Keratinocyte (primary cell): Measurements from ENCODE around the gene PAPPA. TPM values are rescaled to one million over a fixed set of nuclear protein-coding genes. Genes with fewer than 3 reads are reported as not detected.

Experiments used
- DNase-seq: peaks from one replicate; pipeline ENCODE4 v3.0.0-alpha.2; 2011; ENCODE audit warnings: low read depth, missing footprints, low spot score
- FAIRE-seq: peaks from 2 replicates; lab custom pipeline; 2011; peaks lifted over from hg19 to GRCh38; lab: Jason Lieb, UNC
- H2AFZ ChIP-seq: 2 replicates; pipeline ENCODE4 v1.6.0; 2012; ENCODE audit warnings: low read length, control low read depth, inconsistent platforms; ENCODE audit not compliant: control insufficient read depth
- H3K27ac ChIP-seq: 2 replicates; pipeline ENCODE4 v1.5.1; 2011; ENCODE audit warnings: low read length; ENCODE audit not compliant: control insufficient read depth, insufficient read depth
- H3K27me3 ChIP-seq: 3 replicates; pipeline ENCODE4 v1.6.0; 2011; ENCODE audit warnings: low read length; ENCODE audit not compliant: control insufficient read depth, insufficient read depth; ENCODE audit errors: extremely low read depth
- H3K36me3 ChIP-seq, 2 experiments: 2 replicates in 1 of 2; 3 replicates in 1 of 2; pipeline ENCODE4 v1.5.1; 2011; ENCODE audit warnings: low read length in 2 of 2, mild to moderate bottlenecking in 1 of 2; ENCODE audit not compliant: control insufficient read depth in 2 of 2, insufficient read depth in 2 of 2; ENCODE audit errors: extremely low read depth in 1 of 2
- H3K4me1 ChIP-seq: 3 replicates; pipeline ENCODE4 v1.5.1; 2011; ENCODE audit warnings: low read length; ENCODE audit not compliant: control insufficient read depth, insufficient read depth; ENCODE audit errors: extremely low read depth
- H3K4me2 ChIP-seq: 3 replicates; pipeline ENCODE4 v1.6.0; 2011; ENCODE audit warnings: low read depth, low read length; ENCODE audit not compliant: control insufficient read depth, insufficient read depth; ENCODE audit errors: extremely low read depth
- H3K4me3 ChIP-seq, 3 experiments: fragments of 200-600 bp in 1 of 3; sonication (generic) in 1 of 3; 2 replicates in 2 of 3; 3 replicates in 1 of 3; pipeline ENCODE4 v1.5.1; 2011 to 2016; ENCODE audit warnings: low read length in 3 of 3, mild to moderate bottlenecking in 3 of 3, control low read depth in 2 of 3, inconsistent platforms in 1 of 3, low read depth in 1 of 3, mixed read lengths in 1 of 3, mixed run types in 1 of 3, moderate library complexity in 1 of 3; ENCODE audit not compliant: control insufficient read depth in 2 of 3, insufficient read depth in 2 of 3; ENCODE audit errors: extremely low read depth in 1 of 3
- H3K79me2 ChIP-seq: 2 replicates; pipeline ENCODE4 v1.6.0; 2012; ENCODE audit warnings: low read length; ENCODE audit not compliant: control insufficient read depth, insufficient read depth
- H3K9ac ChIP-seq: 3 replicates; pipeline ENCODE4 v1.6.0; 2011; ENCODE audit warnings: low read length; ENCODE audit not compliant: control insufficient read depth, insufficient read depth; ENCODE audit errors: extremely low read depth
- H3K9me1 ChIP-seq: 3 replicates; pipeline ENCODE4 v1.6.0; 2011; ENCODE audit warnings: low read length; ENCODE audit not compliant: control insufficient read depth, insufficient read depth; ENCODE audit errors: extremely low read depth
- H3K9me3 ChIP-seq: 2 replicates; pipeline ENCODE4 v1.5.1; 2012; ENCODE audit warnings: low read depth, low read length; ENCODE audit not compliant: control insufficient read depth
- H4K20me1 ChIP-seq: 3 replicates; pipeline ENCODE4 v1.6.0; 2011; ENCODE audit warnings: low read length; ENCODE audit not compliant: control insufficient read depth, insufficient read depth; ENCODE audit errors: extremely low read depth
- EZH2 ChIP-seq: IDR thresholded peaks from one replicate; pipeline ENCODE4 v1.6.1; 2012; ENCODE audit warnings: inconsistent platforms, mild to moderate bottlenecking, low read length, moderate library complexity
- dilution Hi-C: fragments of 300-500 bp; cut with MboI; formaldehyde crosslinking; loops from one replicate; pipeline ENCODE4 v1.7.0; 2020; ENCODE audit warnings: low sequenced_read_pairs; ENCODE audit not compliant: extremely low pct_ligation_motif_present
- polyA plus RNA-seq, 5 experiments: library from polyadenylated mRNA; depleted of rRNA in 3 of 5; stranded (reverse) in 3 of 5; stranded (forward) in 1 of 5; unstranded in 1 of 5; fragments of >200 nt; gene quantifications; 1 replicate in 1 of 5; 2 replicates in 3 of 5; 3 replicates in 1 of 5; pipeline versions ENCODE4 v1.2.1 to v1.2.3, GENCODE V29; 2011 to 2012; ENCODE audit warnings: missing spikeins in 2 of 5, low read depth in 1 of 5, low replicate concordance in 1 of 5
- TF ChIP-seq, protein P1 (sequence below), 3 experiments: IDR thresholded peaks in 1 of 3; conservative IDR thresholded peaks in 1 of 3; optimal IDR thresholded peaks in 1 of 3; 2 replicates in 2 of 3; 3 replicates in 1 of 3; pipeline versions ENCODE3 to v1.5.1; 2011; ENCODE audit warnings: low read length in 3 of 3, mild to moderate bottlenecking in 3 of 3, moderate library complexity in 2 of 3, control low read depth in 1 of 3, inconsistent platforms in 1 of 3; ENCODE audit not compliant: insufficient read depth in 2 of 3; ENCODE audit errors: extremely low read depth in 1 of 3

PAPPA gene
- polyA plus RNA-seq, 1 donor (not counting 4 experiments of a cell fraction or from before 2014, with no cell fraction given): 0.77 TPM

DNA sequence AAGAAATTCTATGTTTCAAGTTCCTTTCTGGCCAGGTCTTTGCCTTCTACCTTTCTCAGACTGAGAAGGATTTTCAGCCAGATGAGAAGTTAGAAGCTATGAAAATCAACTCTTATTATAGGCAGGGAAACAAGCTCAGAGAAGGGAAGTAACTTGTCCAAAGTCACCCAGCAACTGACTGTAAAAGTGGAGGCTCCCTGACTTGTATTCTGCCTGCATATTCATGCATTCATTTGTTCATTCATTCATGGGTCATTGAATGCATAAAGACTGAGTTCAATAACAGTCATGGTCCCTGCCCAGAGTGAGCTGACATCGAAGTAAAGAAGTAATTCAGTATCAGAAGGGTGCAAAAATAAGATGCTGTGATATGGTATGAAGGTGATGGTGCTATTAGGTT lies 239.6 kb downstream of the PAPPA start:
- Histone ChIP-seq H3K27ac (no peak overlapping the region), H3K9me1 (no peaks in the 10 kb centered on the region), H3K36me3 (no peaks in the 10 kb centered on the region), H3K79me2 (no peaks in the 10 kb centered on the region), H3K4me3 (no peak overlapping the region), H2AFZ (no peak overlapping the region), H3K9ac (no peak overlapping the region), H4K20me1 (no peaks in the 10 kb centered on the region), H3K4me2 (no peak overlapping the region), H3K9me3 (no peaks in the 10 kb centered on the region), H3K27me3 (no peaks in the 10 kb centered on the region), H3K4me1 (peaks cover 35% of the 10 kb centered on the region)
- FAIRE-seq (no peak), DNase-seq (no peak)
- no peak for TF ChIP-seq EZH2
- dilution Hi-C loops: no loop called here

DNA sequence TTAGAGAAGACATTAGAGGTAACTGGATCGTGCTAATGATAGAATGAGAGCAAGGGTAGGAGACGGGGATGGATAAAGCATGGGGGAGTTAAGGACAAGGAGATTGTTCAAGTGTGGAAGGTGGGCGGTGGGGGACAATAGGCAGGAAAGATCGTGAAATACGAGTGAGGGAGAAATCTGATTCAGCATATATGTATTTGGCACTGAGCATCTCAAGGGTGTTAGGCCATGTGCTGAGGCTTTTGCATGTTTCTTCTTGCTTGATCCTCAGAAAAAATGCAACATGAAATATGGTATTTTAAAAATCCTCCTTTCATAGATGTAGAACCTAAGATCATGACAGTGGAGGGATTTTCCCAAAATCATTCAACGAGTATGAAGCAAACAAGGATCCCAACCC lies 240.5 kb downstream of the PAPPA start:
- Histone ChIP-seq H3K9ac (no peak overlapping the region), H3K4me3 (no peak overlapping the region), H2AFZ (no peak overlapping the region), H3K27me3 (no peaks in the 10 kb centered on the region), H4K20me1 (no peaks in the 10 kb centered on the region), H3K9me1 (no peaks in the 10 kb centered on the region), H3K27ac (no peak overlapping the region), H3K79me2 (no peaks in the 10 kb centered on the region), H3K36me3 (no peaks in the 10 kb centered on the region), H3K9me3 (no peaks in the 10 kb centered on the region), H3K4me2 (no peak overlapping the region), H3K4me1 (peaks cover 26% of the 10 kb centered on the region)
- no peak for DNase-seq
- TF ChIP-seq, protein P1, sequence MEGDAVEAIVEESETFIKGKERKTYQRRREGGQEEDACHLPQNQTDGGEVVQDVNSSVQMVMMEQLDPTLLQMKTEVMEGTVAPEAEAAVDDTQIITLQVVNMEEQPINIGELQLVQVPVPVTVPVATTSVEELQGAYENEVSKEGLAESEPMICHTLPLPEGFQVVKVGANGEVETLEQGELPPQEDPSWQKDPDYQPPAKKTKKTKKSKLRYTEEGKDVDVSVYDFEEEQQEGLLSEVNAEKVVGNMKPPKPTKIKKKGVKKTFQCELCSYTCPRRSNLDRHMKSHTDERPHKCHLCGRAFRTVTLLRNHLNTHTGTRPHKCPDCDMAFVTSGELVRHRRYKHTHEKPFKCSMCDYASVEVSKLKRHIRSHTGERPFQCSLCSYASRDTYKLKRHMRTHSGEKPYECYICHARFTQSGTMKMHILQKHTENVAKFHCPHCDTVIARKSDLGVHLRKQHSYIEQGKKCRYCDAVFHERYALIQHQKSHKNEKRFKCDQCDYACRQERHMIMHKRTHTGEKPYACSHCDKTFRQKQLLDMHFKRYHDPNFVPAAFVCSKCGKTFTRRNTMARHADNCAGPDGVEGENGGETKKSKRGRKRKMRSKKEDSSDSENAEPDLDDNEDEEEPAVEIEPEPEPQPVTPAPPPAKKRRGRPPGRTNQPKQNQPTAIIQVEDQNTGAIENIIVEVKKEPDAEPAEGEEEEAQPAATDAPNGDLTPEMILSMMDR (optimal IDR thresholded peaks at IDR 0.05 in 1 of 3, IDR thresholded peaks at IDR 0.05 in 1 of 3, conservative IDR thresholded peaks at IDR 0.05 in 1 of 3; ENCODE audit: extremely low read depth in 1 of 3, insufficient read depth in 2 of 3, low read length in 3 of 3): no peak
- TF ChIP-seq EZH2: no peak
- dilution Hi-C loops: no loop called here
- no peak for FAIRE-seq
